MM.1S (cell line): ENCODE data around the gene NAPG.

Source experiments
- CTCF ChIP-seq: fragments of 300-600 bp; sonication (generic); IDR thresholded peaks from 2 replicates; pipeline ENCODE4 v1.5.1; 2016; ENCODE audit warnings: antibody characterized with exemption, low read length, mixed read lengths
- EZH2 ChIP-seq: fragments of 300-600 bp; sonication (generic); optimal IDR thresholded peaks from 2 replicates; pipeline ENCODE3; 2017; ENCODE audit warnings: low read depth, mild to moderate bottlenecking, antibody characterized with exemption, low read length, mixed read lengths

GRCh38 chr18:10543277-10543676, 17.4 kb downstream of the NAPG start:
- TF ChIP-seq EZH2 = no peak
- TF ChIP-seq CTCF = no peak
